Choroid plexus epithelial cell (primary cell): ENCODE results near the gene NTRK3.

ENCODE experiments used
- DNase-seq: peaks from one replicate; pipeline ENCODE4 v3.0.0-alpha.2; 2010; ENCODE audit warnings: low read depth
- H3K4me3 ChIP-seq: 2 replicates; pipeline ENCODE4 v1.5.1; 2011; ENCODE audit warnings: low read depth, mild to moderate bottlenecking, control low read depth, low read length, moderate library complexity
- CTCF ChIP-seq: conservative IDR thresholded peaks from 2 replicates; pipeline ENCODE4 v1.5.1; 2011; ENCODE audit warnings: low read depth, mild to moderate bottlenecking, control low read depth, inconsistent platforms, low read length, moderate library complexity

Gene NTRK3

GRCh38 chr15:88231909-88232644 is 24.5 kb downstream of the NTRK3 start:
- no peak overlapping the region for H3K4me3 ChIP-seq
- DNase-seq, result no peak
- no peak for TF ChIP-seq CTCF

DNA sequence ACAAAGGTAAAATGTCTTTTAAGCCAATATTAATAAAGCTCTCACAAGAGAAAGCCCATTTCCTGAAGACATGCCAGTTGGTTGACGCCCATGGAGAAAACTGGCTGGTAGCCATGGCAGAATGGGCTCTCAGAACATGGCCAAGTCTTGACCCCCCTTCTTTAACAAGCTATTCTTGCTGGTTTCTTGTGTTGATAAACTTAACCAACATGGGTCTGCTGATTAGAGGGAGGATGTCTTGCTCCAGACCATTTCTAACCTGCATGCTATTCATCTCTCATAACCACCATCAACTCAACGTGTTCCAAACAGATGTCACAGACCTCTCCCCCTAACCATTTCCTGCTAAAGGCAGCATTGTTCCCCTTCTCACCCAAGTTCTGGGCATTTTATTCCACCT is 25.7 kb downstream of the NTRK3 start:
- H3K4me3 ChIP-seq, result no peak overlapping the region
- no peak for TF ChIP-seq CTCF
- no peak for DNase-seq

DNA sequence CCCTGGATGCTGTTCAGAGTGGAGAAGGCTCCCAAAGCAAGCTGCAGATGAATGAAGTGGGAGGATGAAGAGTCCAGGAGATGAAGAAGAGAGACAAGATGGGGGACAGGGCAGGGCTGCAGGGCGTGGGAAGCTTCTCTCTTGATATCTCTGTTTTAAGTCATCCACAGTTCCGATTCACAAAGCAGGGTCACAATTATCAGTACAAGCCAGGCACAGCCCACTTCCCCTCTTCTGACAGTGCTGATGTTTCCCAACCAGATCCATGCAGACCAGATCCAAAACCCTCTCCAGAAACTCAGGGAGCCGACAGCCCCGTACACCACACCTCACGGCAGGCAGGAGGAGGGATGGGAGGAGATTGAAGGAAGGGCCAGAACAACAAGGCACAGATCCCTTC is 31.1 kb downstream of the NTRK3 start:
- no peak for DNase-seq
- H3K4me3 ChIP-seq, result no peak overlapping the region
- no peak for TF ChIP-seq CTCF

GRCh38 chr15:88223084-88223483 is 33.5 kb downstream of the NTRK3 start:
- no peak overlapping the region for H3K4me3 ChIP-seq
- DNase-seq, result no peak
- no peak for TF ChIP-seq CTCF

DNA sequence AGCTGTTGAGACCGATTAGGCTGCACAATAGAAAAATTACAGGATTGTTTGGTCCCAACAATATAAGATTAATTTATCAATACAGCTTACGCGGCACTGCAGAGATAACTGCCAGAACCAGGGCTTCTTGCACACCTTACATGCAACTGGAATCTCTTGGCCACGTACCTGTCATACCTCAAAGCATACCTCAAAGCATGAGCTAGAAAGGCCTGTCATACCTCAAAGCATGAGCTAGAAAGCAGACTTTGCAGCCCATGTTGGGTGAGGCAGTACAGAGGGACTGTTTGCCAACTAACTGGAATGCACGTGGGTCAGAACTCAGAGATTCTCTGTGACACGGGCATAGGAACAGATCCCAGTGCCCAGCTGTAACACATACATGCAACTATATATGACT is 34.7 kb downstream of the NTRK3 start:
- TF ChIP-seq CTCF, result no peak
- H3K4me3 ChIP-seq, result no peak overlapping the region
- no peak for DNase-seq

DNA sequence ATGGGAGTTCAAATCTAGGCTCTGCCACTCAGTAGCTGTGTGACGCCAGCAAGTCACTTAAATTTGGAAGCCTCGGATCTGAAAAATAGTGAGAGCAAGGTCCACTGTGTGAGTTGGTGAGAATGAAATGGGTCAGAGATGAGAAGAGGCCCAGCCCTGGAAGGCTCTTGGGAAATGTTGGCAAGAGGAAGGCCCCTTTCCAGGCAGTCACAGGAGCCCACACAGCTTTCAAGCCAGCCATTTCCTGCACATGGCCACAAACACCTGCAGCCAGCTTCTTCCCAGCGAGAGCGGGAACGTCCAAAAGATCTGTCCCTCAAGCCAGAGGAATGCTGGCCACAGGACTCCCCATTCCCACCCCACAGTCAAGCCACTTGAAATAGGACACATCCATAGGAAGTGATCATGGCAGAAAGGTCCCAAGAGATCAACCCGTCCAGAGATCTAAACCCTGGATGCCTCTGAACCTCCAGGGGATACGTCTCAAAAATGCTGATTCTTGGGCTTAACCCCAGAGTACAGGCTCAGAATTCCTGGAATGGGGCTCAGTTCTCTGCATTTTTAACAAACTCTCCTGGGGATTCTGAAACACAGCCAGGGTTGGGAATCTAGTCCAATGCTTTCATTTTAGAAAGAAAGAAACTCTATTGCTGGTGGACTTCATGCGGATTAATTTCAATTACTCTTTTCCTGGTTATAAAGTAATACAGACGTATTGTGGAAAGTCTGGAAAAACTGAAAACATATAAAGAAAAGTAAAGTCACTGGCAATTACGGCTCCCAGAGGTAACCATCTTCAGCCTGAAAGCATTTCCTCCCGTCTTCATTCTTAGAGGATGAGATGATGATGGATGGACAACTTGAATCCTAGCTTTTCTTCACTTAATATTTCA is 35.9 kb downstream of the NTRK3 start:
- no peak for DNase-seq
- no peak for TF ChIP-seq CTCF

More for the DNA sequence above, 35.9 kb downstream of the NTRK3 start:
- H3K4me3 ChIP-seq, result no peak overlapping the region
